Measurements from ENCODE around the gene PIAS3. TPM values are rescaled to one million over a fixed set of nuclear protein-coding genes. Genes with fewer than 3 reads are reported as not detected.

The PIAS3 gene
- total RNA-seq, 3 donors from 2014 or later: 11.6 to 26.6 (median 14.8) TPM

DNA sequence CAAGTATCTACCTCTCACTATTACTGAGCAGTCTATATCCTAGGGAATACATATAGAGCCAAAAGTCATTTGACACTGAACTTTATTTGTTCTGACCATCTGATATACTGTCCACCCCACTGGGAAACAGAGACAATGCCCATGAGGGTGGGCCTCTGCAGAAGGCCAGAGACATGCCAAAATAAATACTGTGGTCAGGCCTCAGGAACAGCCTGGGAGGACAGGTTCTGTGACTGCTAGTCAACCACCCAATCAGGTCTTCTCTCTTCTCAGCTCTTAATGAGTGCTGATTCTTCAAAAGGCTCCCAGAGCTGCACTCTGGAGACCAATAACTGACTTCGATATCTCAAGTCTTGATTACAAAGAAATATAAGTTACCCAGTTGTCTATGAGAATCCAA is 32.3 kb upstream of the PIAS3 start:
- DNase-seq (no peak), ATAC-seq (peak; percentile 22)
- intact Hi-C loops (cut with DNase I, micrococcal nuclease): loop anchor here in 1 of 2 donors (10.0 kb wide), 1 partner anchor 124 kb away; no protein-coding TSS in a partner anchor
- no peak for TF ChIP-seq CTCF (IDR thresholded peaks at IDR 0.05)
- H3K4me1 ChIP-seq (ENCODE audit: low read depth): peaks cover 12% of the 10 kb centered on the region
- no peaks in the 10 kb centered on the region for H3K36me3 ChIP-seq (ENCODE audit: low read depth)
- H3K4me3 ChIP-seq: no peak overlapping the region
- H3K9me3 ChIP-seq: no peaks in the 10 kb centered on the region

DNA sequence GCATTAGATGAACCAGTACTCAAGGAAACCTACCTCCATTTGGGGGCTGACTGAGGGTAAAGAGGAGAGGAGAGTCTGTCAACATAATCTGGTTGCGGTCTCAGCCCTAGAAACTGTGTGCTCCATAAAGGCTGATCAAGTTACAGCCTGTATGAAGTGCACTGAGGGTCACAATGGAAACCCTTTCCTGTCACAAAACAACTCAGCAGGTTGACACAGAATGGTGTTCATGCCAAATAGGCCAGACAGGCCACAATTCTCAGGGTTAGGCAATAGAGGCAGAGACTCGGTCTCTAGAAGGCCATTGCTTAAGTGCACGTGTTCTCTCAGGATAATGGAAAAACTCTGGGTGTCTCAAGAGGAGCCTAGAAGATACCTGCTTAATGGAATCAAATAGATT is 30.8 kb upstream of the PIAS3 start:
- ATAC-seq: no peak
- H3K4me3 ChIP-seq: no peak overlapping the region
- intact Hi-C loops (cut with DNase I, micrococcal nuclease): loop anchor here in 1 of 2 donors (10.0 kb wide), 1 partner anchor 125 kb away; no protein-coding TSS in a partner anchor

DNA sequence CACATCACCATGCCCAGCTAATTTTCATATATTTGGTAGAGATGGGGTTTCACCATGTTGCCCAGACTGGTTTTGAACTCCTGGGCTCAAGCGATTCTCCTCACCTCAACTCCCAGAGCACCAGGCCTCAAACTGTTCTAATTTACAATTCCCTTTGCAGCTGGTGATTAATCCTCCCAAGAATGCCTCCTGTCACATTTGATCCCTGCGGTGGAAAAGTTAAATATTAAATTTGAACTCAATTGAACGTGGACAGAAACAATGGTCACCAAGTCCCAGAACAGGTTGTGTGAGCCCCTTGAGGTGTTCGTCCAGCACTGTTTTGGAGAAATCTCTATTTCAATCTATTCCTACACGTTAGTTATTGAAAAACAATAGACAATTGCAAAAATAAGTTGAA is 28.8 kb upstream of the PIAS3 start:
- no peak overlapping the region for H3K4me3 ChIP-seq
- DNase-seq (no peak), ATAC-seq (no peak)
- H3K4me1 ChIP-seq (ENCODE audit: low read depth): peaks cover 17% of the 10 kb centered on the region
- no peak for TF ChIP-seq CTCF (IDR thresholded peaks at IDR 0.05)
- no peaks in the 10 kb centered on the region for H3K36me3 ChIP-seq (ENCODE audit: low read depth)
- H3K9me3 ChIP-seq: no peaks in the 10 kb centered on the region
- intact Hi-C loops (cut with DNase I, micrococcal nuclease): no loop called here

More for the DNA sequence above, 30.8 kb upstream of the PIAS3 start:
- DNase-seq: no peak
- H3K4me1 ChIP-seq (ENCODE audit: low read depth): peaks cover 17% of the 10 kb centered on the region
- TF ChIP-seq CTCF (IDR thresholded peaks at IDR 0.05): no peak
- no peaks in the 10 kb centered on the region for H3K36me3 ChIP-seq (ENCODE audit: low read depth)
- H3K9me3 ChIP-seq: no peaks in the 10 kb centered on the region

DNA sequence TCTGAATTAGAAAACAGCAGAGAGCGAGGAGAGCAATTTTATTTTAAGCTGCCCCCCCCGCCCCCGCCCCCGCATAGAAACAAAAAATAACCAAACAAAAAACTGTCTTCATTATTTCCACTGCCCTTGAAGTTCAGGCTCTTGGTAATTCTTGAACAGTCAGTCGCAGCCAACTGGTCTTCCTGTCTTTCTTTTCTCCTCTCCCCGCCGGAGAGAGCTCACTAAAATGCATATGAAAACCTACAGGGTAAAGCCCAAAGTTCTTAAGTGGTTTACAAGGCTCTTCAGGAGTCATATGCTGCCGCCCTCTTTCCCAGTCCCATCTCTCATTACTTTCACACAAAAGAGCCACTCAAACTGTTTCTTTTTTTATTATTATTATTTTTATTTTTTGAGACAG is 27.9 kb upstream of the PIAS3 start:
- Histone ChIP-seq H3K4me3 (no peak overlapping the region), H3K36me3 (ENCODE audit: low read depth) (no peaks in the 10 kb centered on the region), H3K9me3 (no peaks in the 10 kb centered on the region), H3K4me1 (ENCODE audit: low read depth) (peaks cover 10% of the 10 kb centered on the region)
- intact Hi-C loops (cut with DNase I, micrococcal nuclease): no loop called here
- no peak for DNase-seq
- ATAC-seq: no peak
- no peak for TF ChIP-seq CTCF (IDR thresholded peaks at IDR 0.05)

DNA sequence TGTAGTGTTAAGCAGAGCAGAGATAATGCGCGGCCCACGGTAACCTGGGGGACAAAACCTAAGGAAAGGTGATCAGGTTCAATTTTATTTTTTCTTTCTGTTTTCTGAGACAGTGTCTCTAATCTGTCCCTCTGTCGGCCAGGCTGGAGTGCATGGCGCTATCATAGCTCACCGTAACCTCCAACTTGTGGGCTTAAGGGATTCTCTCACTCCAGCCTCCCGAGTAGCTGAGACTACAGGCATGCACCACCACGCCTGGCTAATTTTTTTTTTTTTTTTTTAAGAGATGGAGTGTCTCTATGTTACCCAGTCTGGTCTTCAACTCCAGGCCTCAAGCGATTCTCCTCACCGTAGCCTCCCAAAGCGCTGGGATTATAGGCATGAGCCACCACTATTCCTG is 27.5 kb upstream of the PIAS3 start:
- Histone ChIP-seq H3K4me1 (ENCODE audit: low read depth) (peaks cover 6% of the 10 kb centered on the region), H3K4me3 (no peak overlapping the region), H3K9me3 (no peaks in the 10 kb centered on the region), H3K36me3 (ENCODE audit: low read depth) (no peaks in the 10 kb centered on the region)
- ATAC-seq (no peak), DNase-seq (no peak)
- intact Hi-C loops (cut with DNase I, micrococcal nuclease): no loop called here
- no peak for TF ChIP-seq CTCF (IDR thresholded peaks at IDR 0.05)

- no peak for TF ChIP-seq CTCF (IDR thresholded peaks at IDR 0.05)
- peak; percentile 89 to 90 (median 89) for DNase-seq
- Histone ChIP-seq H3K36me3 (ENCODE audit: low read depth) (no peaks in the 10 kb centered on the region), H3K4me3 (no peak within 1 kb of the TSS), H3K9me3 (no peaks in the 10 kb centered on the region), H3K4me1 (ENCODE audit: low read depth) (peaks cover 6% of the 10 kb centered on the region)
- intact Hi-C loops (cut with DNase I, micrococcal nuclease): no loop called here
- ATAC-seq: peak; percentile 99
Measured at GRCh38 chr1:145885738-145886287, 26.9 kb upstream of the PIAS3 start, which contains the start of gene ANKRD35. Gene ANKRD35 (minus strand): TSS chr1:145885866. CDS start chr1:145885758, 108 bp downstream.
